Muscle layer of duodenum (tissue), 2 donors: ENCODE measurements around the gene PNPT1.
A peak's percentile ranks its signal among the peaks of the same experiment; 100 is the strongest.

Experiments
- H3K27ac ChIP-seq: one replicate; pipeline ENCODE4 v1.7.0; 2013; ENCODE audit warnings: mild to moderate bottlenecking, low read length
- H3K27me3 ChIP-seq: one replicate; pipeline ENCODE4 v1.7.0; 2013; ENCODE audit warnings: low read depth, mild to moderate bottlenecking, control low read depth, low read length
- H3K36me3 ChIP-seq, 2 donors: one replicate each; pipeline ENCODE4 v1.7.0; 2013; ENCODE audit warnings: low read length in 2 of 2, control low read depth in 1 of 2, mild to moderate bottlenecking in 1 of 2; ENCODE audit not compliant: insufficient read depth in 2 of 2, control insufficient read depth in 1 of 2
- H3K4me1 ChIP-seq, 2 donors: one replicate each; pipeline ENCODE4 v1.7.0; 2013; ENCODE audit warnings: low read length in 2 of 2, mild to moderate bottlenecking in 2 of 2, control low read depth in 1 of 2, moderate library complexity in 1 of 2; ENCODE audit not compliant: insufficient read depth in 2 of 2, control insufficient read depth in 1 of 2
- H3K4me3 ChIP-seq, 2 donors: one replicate each; pipeline ENCODE4 v1.7.0; 2013; ENCODE audit warnings: low read length in 2 of 2, low read depth in 1 of 2, mild to moderate bottlenecking in 1 of 2
- H3K9me3 ChIP-seq, 2 donors: one replicate each; pipeline ENCODE4 v1.7.0; 2013; ENCODE audit warnings: low read length in 2 of 2, control low read depth in 1 of 2, mild to moderate bottlenecking in 1 of 2; ENCODE audit not compliant: control insufficient read depth in 1 of 2
- donor health status: healthy.

Gene PNPT1

GRCh38 chr2:55668956-55669355 is 24.7 kb downstream of the PNPT1 start:
- H3K36me3 ChIP-seq = peaks cover 14 to 39% of the 10 kb centered on the region in 2 donors
- no peaks in the 10 kb centered on the region for H3K27me3 ChIP-seq
- H3K9me3 ChIP-seq = no peaks in the 10 kb centered on the region
- no peaks in the 10 kb centered on the region for H3K4me1 ChIP-seq
- no peak overlapping the region for H3K27ac ChIP-seq
- no peak overlapping the region for H3K4me3 ChIP-seq

- no peak overlapping the region for H3K27ac ChIP-seq
- peaks cover 17 to 28% of the 10 kb centered on the region in 2 donors for H3K36me3 ChIP-seq
- H3K9me3 ChIP-seq = no peaks in the 10 kb centered on the region
- no peaks in the 10 kb centered on the region for H3K27me3 ChIP-seq
- H3K4me1 ChIP-seq = no peaks in the 10 kb centered on the region
- H3K4me3 ChIP-seq = no peak overlapping the region
Measured at GRCh38 chr2:55653255-55653654, 40.4 kb downstream of the PNPT1 start.

GRCh38 chr2:55649211-55649610 is 44.4 kb downstream of the PNPT1 start:
- H3K27ac ChIP-seq = no peak overlapping the region
- no peaks in the 10 kb centered on the region for H3K27me3 ChIP-seq
- H3K9me3 ChIP-seq = no peaks in the 10 kb centered on the region
- H3K36me3 ChIP-seq = peaks cover 14 to 27% of the 10 kb centered on the region in 2 donors
- no peak overlapping the region for H3K4me3 ChIP-seq
- H3K4me1 ChIP-seq = no peaks in the 10 kb centered on the region

GRCh38 chr2:55636831-55637230 is 56.8 kb downstream of the PNPT1 start:
- H3K27me3 ChIP-seq = no peaks in the 10 kb centered on the region
- H3K27ac ChIP-seq = no peak overlapping the region
- H3K4me3 ChIP-seq = no peak overlapping the region
- H3K9me3 ChIP-seq = no peaks in the 10 kb centered on the region
- H3K4me1 ChIP-seq = no peaks in the 10 kb centered on the region
- peaks cover 24 to 36% of the 10 kb centered on the region in 2 donors for H3K36me3 ChIP-seq

GRCh38 chr2:55628931-55629330 is 64.7 kb downstream of the PNPT1 start:
- H3K27ac ChIP-seq = no peak overlapping the region
- H3K36me3 ChIP-seq = peaks cover 0 to 7% of the 10 kb centered on the region in 2 donors
- H3K4me3 ChIP-seq = no peak overlapping the region
- H3K4me1 ChIP-seq = no peaks in the 10 kb centered on the region
- H3K27me3 ChIP-seq = no peaks in the 10 kb centered on the region
- no peaks in the 10 kb centered on the region for H3K9me3 ChIP-seq

GRCh38 chr2:55627915-55628314 is 65.7 kb downstream of the PNPT1 start:
- peaks cover 0 to 7% of the 10 kb centered on the region in 2 donors for H3K36me3 ChIP-seq
- no peaks in the 10 kb centered on the region for H3K27me3 ChIP-seq
- H3K9me3 ChIP-seq = no peaks in the 10 kb centered on the region
- no peak overlapping the region for H3K27ac ChIP-seq
- no peak overlapping the region for H3K4me3 ChIP-seq
- H3K4me1 ChIP-seq = no peaks in the 10 kb centered on the region

GRCh38 chr2:55621802-55622201 is 71.8 kb downstream of the PNPT1 start:
- H3K36me3 ChIP-seq = peaks cover 0 to 6% of the 10 kb centered on the region in 2 donors
- no peak overlapping the region for H3K27ac ChIP-seq
- H3K27me3 ChIP-seq = no peaks in the 10 kb centered on the region
- H3K4me3 ChIP-seq = no peak overlapping the region
- no peaks in the 10 kb centered on the region for H3K9me3 ChIP-seq
- H3K4me1 ChIP-seq = peaks cover 4 to 17% of the 10 kb centered on the region in 2 donors

GRCh38 chr2:55620123-55620779 is 73.4 kb downstream of the PNPT1 start:
- Histone ChIP-seq H3K27ac (no peak overlapping the region), H3K36me3 (peaks cover 0 to 8% of the 10 kb centered on the region in 2 donors), H3K27me3 (no peaks in the 10 kb centered on the region), H3K9me3 (no peaks in the 10 kb centered on the region), H3K4me3 (peak overlapping the region in 1 of 2 donors; percentile 9), H3K4me1 (peaks cover 4 to 31% of the 10 kb centered on the region in 2 donors)

- Histone ChIP-seq H3K4me1 (peaks cover 4 to 44% of the 10 kb centered on the region in 2 donors), H3K36me3 (peaks cover 7 to 13% of the 10 kb centered on the region in 2 donors), H3K4me3 (peak overlapping the region; percentile 96 to 100), H3K9me3 (no peaks in the 10 kb centered on the region), H3K27ac (peak overlapping the region; percentile 100), H3K27me3 (no peaks in the 10 kb centered on the region)
Measured at GRCh38 chr2:55618275-55619055, 75.2 kb downstream of the PNPT1 start.

- H3K27ac ChIP-seq = peak overlapping the region; percentile 100
- H3K36me3 ChIP-seq = peaks cover 7 to 15% of the 10 kb centered on the region in 2 donors
- H3K4me1 ChIP-seq = peaks cover 4 to 44% of the 10 kb centered on the region in 2 donors
- no peaks in the 10 kb centered on the region for H3K9me3 ChIP-seq
- no peaks in the 10 kb centered on the region for H3K27me3 ChIP-seq
- H3K4me3 ChIP-seq = peak overlapping the region; percentile 96 to 100
Measured at GRCh38 chr2:55618025-55618274, 75.7 kb downstream of the PNPT1 start.

GRCh38 chr2:55617175-55618024 is 76.2 kb downstream of the PNPT1 start, which contains the start of gene PPP4R3B:
Gene PPP4R3B, minus strand, starts transcription at chr2:55617622. Its CDS starts 337 bp downstream, at chr2:55617285.
- Histone ChIP-seq H3K4me3 (peak within 1 kb of the TSS; percentile 96 to 100), H3K36me3 (peaks cover 7 to 20% of the 10 kb centered on the region in 2 donors), H3K27ac (peak within 1 kb of the TSS; percentile 100), H3K9me3 (no peaks in the 10 kb centered on the region), H3K4me1 (peaks cover 4 to 44% of the 10 kb centered on the region in 2 donors), H3K27me3 (no peaks in the 10 kb centered on the region)
